Measurements from ENCODE around the gene TAF8. TPM values are rescaled to one million over a fixed set of nuclear protein-coding genes. Genes with fewer than 3 reads are reported as not detected.

TAF8 gene
- polyA plus RNA-seq, 1 of the 3 experiments (the other 2 are of a cell fraction): 27.8 TPM

- H3K36me3 ChIP-seq (replicated peaks in 1 of 2; ENCODE audit: control insufficient read depth in 1 of 2, insufficient read depth in 2 of 2, low read length in 1 of 2): no peaks in the 10 kb centered on the region
- H3K4me2 ChIP-seq: no peak overlapping the region
- TF ChIP-seq RFX5 (IDR thresholded peaks at IDR 0.05; ENCODE audit: low read length) (no peak), JUND (IDR thresholded peaks at IDR 0.05) (no peak), NRF1 (IDR thresholded peaks at IDR 0.05; ENCODE audit: low read depth, low read length) (no peak), EZH2phosphoT487 (IDR thresholded peaks at IDR 0.05; ENCODE audit: borderline replicate concordance, low read depth) (no peak), POLR2AphosphoS5 (IDR thresholded peaks at IDR 0.05; ENCODE audit: low read depth, low read length) (no peak), MAX (IDR thresholded peaks at IDR 0.05; ENCODE audit: low read depth) (no peak), SIN3A (IDR thresholded peaks at IDR 0.05; ENCODE audit: borderline replicate concordance, low read depth, low read length) (no peak), IRF3 (IDR thresholded peaks at IDR 0.05; ENCODE audit: low read depth, low read length) (no peak), TAF1 (IDR thresholded peaks at IDR 0.05; ENCODE audit: borderline replicate concordance, low read depth, low read length) (no peak), ELF1 (IDR thresholded peaks at IDR 0.05) (no peak)
- ChIA-PET POLR2A (no interaction called here), CTCF (interaction anchor here (1.4 kb wide), 1 partner anchor 31 kb away, joined by 3 read pairs; no protein-coding TSS in a partner anchor)
- H2AFZ ChIP-seq (ENCODE audit: low read depth): no peak overlapping the region
- H3K9me3 ChIP-seq: no peaks in the 10 kb centered on the region
- no peaks in the 10 kb centered on the region for H3K27me3 ChIP-seq (ENCODE audit: insufficient read depth)
- DNase-seq: no peak
- H4K20me1 ChIP-seq (ENCODE audit: insufficient read depth): no peaks in the 10 kb centered on the region
- H3K9me2 ChIP-seq: no peaks in the 10 kb centered on the region
- no peak overlapping the region for H3K27ac ChIP-seq (ENCODE audit: low read depth in 2 of 2, low read length in 1 of 2)
- no peak overlapping the region for H3K4me3 ChIP-seq (ENCODE audit: low read depth in 2 of 2, low read length in 1 of 2)
- H3K9ac ChIP-seq: no peak overlapping the region
- H3F3A ChIP-seq (replicated peaks; ENCODE audit: insufficient read depth): no peaks in the 10 kb centered on the region
- WGBS (ENCODE audit: low lambda C conversion rate): 57% methylated on average over 5 of the region's 5 CpGs
- no peaks in the 10 kb centered on the region for H3K79me2 ChIP-seq (ENCODE audit: insufficient read depth)
- H3K4me1 ChIP-seq (ENCODE audit: control insufficient read depth in 1 of 2, insufficient read depth in 2 of 2, low read depth in 1 of 2, low read length in 1 of 2): peaks cover 0 to 7% of the 10 kb centered on the region in 2 experiments; a peak in 1 of 4 replicates
Observed at GRCh38 chr6:42113936-42114636, 63.8 kb downstream of the TAF8 start.

GRCh38 chr6:42117843-42118161 lies 67.5 kb downstream of the TAF8 start:
- ChIA-PET POLR2A (no interaction called here), CTCF (no interaction called here)
- H3K27ac ChIP-seq (ENCODE audit: low read depth in 2 of 2, low read length in 1 of 2): no peak overlapping the region
- 79% methylated on average over 3 of the region's 3 CpGs for WGBS (ENCODE audit: low lambda C conversion rate)
- no peaks in the 10 kb centered on the region for H3F3A ChIP-seq (replicated peaks; ENCODE audit: insufficient read depth)
- H3K4me1 ChIP-seq (ENCODE audit: control insufficient read depth in 1 of 2, insufficient read depth in 2 of 2, low read depth in 1 of 2, low read length in 1 of 2): peaks cover 5 to 7% of the 10 kb centered on the region in 2 experiments; a peak in 1 of 4 replicates
- H3K9ac ChIP-seq: no peak overlapping the region
- H2AFZ ChIP-seq (ENCODE audit: low read depth): no peak overlapping the region
- no peaks in the 10 kb centered on the region for H3K9me2 ChIP-seq
- no peak overlapping the region for H3K4me3 ChIP-seq (ENCODE audit: low read depth in 2 of 2, low read length in 1 of 2)
- DNase-seq: no peak
- no peaks in the 10 kb centered on the region for H4K20me1 ChIP-seq (ENCODE audit: insufficient read depth)
- no peaks in the 10 kb centered on the region for H3K9me3 ChIP-seq
- no peaks in the 10 kb centered on the region for H3K27me3 ChIP-seq (ENCODE audit: insufficient read depth)
- H3K4me2 ChIP-seq: no peak overlapping the region
- H3K36me3 ChIP-seq (replicated peaks in 1 of 2; ENCODE audit: control insufficient read depth in 1 of 2, insufficient read depth in 2 of 2, low read length in 1 of 2): no peaks in the 10 kb centered on the region
- H3K79me2 ChIP-seq (ENCODE audit: insufficient read depth): no peaks in the 10 kb centered on the region
- no peak for TF ChIP-seq RXRA (IDR thresholded peaks at IDR 0.05; ENCODE audit: borderline replicate concordance, low read depth)
- no peak for TF ChIP-seq GABPA (IDR thresholded peaks at IDR 0.05; ENCODE audit: low read depth)
- no peak for TF ChIP-seq FOXJ3 (CRISPR knock-in tag; IDR thresholded peaks at IDR 0.05)
- TF ChIP-seq ZBTB33 (IDR thresholded peaks at IDR 0.05; ENCODE audit: borderline replicate concordance, low read depth): no peak
- TF ChIP-seq TEAD4 (IDR thresholded peaks at IDR 0.05; ENCODE audit: borderline replicate concordance, insufficient read depth): no peak
- TF ChIP-seq CHD2 (IDR thresholded peaks at IDR 0.05; ENCODE audit: low read length, partially characterized antibody): no peak
- TF ChIP-seq PBX3 (IDR thresholded peaks at IDR 0.05): no peak
- TF ChIP-seq JUND (IDR thresholded peaks at IDR 0.05): no peak
- no peak for TF ChIP-seq FOXM1 (IDR thresholded peaks at IDR 0.05; ENCODE audit: low read depth)
- TF ChIP-seq IRF3 (IDR thresholded peaks at IDR 0.05; ENCODE audit: low read depth, low read length): no peak
- TF ChIP-seq FOSL2 (IDR thresholded peaks at IDR 0.05; ENCODE audit: borderline replicate concordance, low read depth): no peak
- no peak for TF ChIP-seq SIN3A (IDR thresholded peaks at IDR 0.05; ENCODE audit: borderline replicate concordance, low read depth, low read length)
- no peak for TF ChIP-seq ELF1 (IDR thresholded peaks at IDR 0.05)
- no peak for TF ChIP-seq TAF1 (IDR thresholded peaks at IDR 0.05; ENCODE audit: borderline replicate concordance, low read depth, low read length)
- no peak for TF ChIP-seq CTCF (IDR thresholded peaks at IDR 0.05)

Data from SK-N-SH (cell line).